ENCODE results near the gene NXPH4. TPM values are rescaled to one million over a fixed set of nuclear protein-coding genes. Genes with fewer than 3 reads are reported as not detected.

The NXPH4 gene
- total RNA-seq, 1 donor from 2014 or later: not detected

DNA sequence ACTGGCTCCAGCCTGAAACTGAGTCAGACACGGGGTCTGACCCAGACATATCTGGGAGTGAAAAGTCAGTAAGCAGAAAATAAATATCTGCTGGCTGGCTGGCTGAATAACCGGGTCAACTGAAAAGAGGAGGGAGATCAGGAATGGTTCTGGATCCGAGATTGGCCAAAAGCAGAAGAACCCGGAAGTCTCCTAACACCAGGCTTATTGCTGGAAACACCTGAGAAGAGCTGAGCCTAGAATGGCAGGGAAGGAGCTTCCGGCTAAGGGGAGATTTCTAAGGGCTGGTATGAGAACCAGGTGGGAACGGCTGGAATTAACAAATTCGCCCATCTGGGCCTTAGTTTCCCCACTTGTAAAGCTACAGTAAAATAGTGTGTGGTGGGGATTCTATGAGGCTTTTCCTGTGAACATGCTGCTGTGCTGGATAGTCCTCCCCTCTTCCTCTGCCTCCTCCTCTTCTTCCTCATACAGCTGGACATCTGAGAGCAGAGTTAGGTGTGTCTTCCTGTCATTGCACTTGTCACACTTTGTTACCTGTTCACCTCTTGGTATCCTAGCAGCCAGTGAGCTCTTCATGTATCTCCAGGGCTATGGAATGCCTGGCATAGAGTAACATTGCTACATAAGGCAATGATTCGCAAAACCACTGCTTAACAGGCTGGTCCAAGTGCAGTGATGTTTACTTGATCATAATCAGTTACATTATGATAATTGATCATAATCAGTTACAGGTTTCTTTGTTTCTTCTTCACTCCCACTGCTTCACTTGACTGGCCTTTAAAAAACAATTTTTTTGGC, 10.9 kb downstream of the NXPH4 start:
- TF ChIP-seq, protein P1, sequence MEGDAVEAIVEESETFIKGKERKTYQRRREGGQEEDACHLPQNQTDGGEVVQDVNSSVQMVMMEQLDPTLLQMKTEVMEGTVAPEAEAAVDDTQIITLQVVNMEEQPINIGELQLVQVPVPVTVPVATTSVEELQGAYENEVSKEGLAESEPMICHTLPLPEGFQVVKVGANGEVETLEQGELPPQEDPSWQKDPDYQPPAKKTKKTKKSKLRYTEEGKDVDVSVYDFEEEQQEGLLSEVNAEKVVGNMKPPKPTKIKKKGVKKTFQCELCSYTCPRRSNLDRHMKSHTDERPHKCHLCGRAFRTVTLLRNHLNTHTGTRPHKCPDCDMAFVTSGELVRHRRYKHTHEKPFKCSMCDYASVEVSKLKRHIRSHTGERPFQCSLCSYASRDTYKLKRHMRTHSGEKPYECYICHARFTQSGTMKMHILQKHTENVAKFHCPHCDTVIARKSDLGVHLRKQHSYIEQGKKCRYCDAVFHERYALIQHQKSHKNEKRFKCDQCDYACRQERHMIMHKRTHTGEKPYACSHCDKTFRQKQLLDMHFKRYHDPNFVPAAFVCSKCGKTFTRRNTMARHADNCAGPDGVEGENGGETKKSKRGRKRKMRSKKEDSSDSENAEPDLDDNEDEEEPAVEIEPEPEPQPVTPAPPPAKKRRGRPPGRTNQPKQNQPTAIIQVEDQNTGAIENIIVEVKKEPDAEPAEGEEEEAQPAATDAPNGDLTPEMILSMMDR (IDR thresholded peaks at IDR 0.05): no peak
- H3K27me3 ChIP-seq: peaks cover 46% of the 10 kb centered on the region
- peaks cover 33% of the 10 kb centered on the region for H3K4me1 ChIP-seq
- H3K4me3 ChIP-seq: no peak overlapping the region
- H3K36me3 ChIP-seq: peaks cover 13% of the 10 kb centered on the region
- intact Hi-C loops (cut with DNase I): no loop called here
- H3K9me3 ChIP-seq: no peaks in the 10 kb centered on the region
- H3K27ac ChIP-seq: no peak overlapping the region
- no peak for ATAC-seq
- no peak for DNase-seq

DNA sequence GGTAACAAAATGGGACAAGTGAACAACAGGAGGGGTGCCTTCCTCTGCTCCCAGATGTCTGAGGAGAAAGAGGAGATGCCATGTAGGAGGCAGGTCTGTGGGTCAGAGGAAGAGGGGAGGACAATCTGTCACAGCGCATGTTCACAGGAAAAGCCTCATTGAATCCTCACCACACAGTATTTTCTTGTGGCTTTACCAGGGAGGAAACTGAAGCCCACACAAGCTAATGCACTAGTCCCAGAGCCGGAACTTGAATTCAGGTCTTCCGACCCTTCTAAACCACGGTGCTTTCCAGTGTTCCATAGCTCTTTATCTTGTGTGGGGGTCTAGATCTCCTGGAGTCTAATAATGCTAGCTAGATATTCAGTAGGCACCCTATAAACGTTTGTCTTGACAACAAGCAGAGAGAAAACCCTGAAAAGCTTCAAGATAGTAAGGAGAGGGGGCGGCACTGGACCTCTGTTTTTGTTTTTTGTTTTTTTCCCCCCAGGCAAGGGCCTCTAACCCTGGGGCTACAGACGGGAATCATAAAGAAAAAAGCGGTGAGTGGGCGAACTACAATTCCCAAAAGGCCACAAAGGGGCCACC, 12.5 kb downstream of the NXPH4 start:
- TF ChIP-seq, protein P1 (IDR thresholded peaks at IDR 0.05): no peak
- Histone ChIP-seq H3K9me3 (no peaks in the 10 kb centered on the region), H3K4me3 (peak overlapping the region; percentile 81), H3K4me1 (peaks cover 33% of the 10 kb centered on the region), H3K27me3 (peaks cover 30% of the 10 kb centered on the region), H3K27ac (peak overlapping the region; percentile 82), H3K36me3 (peaks cover 29% of the 10 kb centered on the region)
- ATAC-seq: no peak
- intact Hi-C loops (cut with DNase I): no loop called here
- DNase-seq: no peak

DNA sequence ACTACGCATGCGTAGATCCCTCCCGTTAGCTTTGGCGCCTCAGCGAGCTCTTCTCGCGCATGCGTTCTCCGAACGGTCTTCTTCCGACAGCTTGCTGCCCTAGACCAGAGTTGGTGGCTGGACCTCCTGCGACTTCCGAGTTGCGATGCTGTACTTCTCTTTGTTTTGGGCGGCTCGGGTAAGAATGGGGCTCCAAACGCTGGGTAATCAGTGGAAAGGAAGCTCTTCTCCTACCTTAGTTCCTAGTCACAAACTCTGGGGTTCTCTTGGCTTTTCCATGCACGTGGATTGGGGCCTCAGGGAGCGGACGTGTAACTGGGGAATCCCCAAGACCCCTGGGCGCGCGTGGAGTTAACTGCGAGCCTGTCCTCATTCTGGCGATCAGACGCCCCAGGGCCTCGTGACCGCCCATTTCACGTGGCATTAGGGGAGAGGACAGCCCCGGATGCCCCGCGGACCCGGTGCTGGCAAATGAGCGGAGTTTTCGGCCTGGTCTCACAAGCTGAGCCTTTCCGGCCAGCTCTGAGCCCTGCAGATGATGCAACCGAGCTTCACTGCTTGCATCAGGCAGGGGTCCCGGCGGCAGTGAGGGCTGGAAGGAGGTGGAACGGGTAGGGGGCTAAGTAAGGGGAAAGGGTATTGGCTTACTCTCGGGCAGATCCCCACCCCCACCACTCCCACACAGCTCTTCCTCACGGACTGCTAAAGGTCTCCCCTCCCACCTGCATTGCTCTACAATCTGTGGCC, 13.2 kb downstream of the NXPH4 start, which contains the start of gene SHMT2:
Gene SHMT2 (plus strand): TSS at position 78 of the 747 bp plus-strand sequence. CDS start 68 bp downstream, at position 146.
- H3K4me1 ChIP-seq: peaks cover 33% of the 10 kb centered on the region
- ATAC-seq (peak; percentile 74), DNase-seq (peak; percentile 96)
- no peaks in the 10 kb centered on the region for H3K9me3 ChIP-seq
- intact Hi-C loops (cut with DNase I): no loop called here
- peaks cover 35% of the 10 kb centered on the region for H3K36me3 ChIP-seq
- H3K27ac ChIP-seq: peak within 1 kb of the TSS; percentile 82
- TF ChIP-seq, protein P1 (IDR thresholded peaks at IDR 0.05): no peak
- peaks cover 23% of the 10 kb centered on the region for H3K27me3 ChIP-seq
- H3K4me3 ChIP-seq: peak within 1 kb of the TSS; percentile 81

DNA sequence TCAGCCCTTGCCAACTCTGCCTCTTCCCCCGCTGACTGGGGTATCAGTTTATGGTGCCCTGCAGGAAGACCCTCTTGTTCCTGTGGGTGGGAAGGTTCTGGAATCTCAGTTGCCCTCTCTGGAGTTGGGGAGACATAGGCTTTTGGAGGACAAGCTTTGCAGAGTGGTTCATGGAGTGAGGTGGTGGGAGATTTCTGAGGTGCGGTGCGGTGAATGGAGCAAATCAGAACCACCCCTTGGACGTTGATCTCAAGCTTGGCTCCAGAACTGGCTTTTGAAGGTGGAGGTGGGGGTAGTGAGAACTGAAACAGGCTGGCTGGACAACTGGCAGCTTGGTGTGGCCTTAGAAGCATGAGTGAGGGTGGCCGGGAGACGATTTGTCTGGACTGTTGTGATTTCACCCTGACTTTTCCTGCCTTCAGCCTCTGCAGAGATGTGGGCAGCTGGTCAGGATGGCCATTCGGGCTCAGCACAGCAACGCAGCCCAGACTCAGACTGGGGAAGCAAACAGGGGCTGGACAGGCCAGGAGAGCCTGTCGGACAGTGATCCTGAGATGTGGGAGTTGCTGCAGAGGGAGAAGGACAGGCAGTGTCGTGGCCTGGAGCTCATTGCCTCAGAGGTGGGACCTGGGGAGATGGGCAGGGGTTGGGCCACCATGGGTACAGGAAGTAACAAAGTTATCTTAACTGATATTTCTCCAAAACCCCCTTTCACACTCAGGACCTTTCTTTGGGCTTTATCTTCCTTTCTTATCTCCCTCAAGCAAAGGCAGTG, 14.0 kb downstream of the NXPH4 start:
- TF ChIP-seq, protein P1 (IDR thresholded peaks at IDR 0.05): no peak
- H3K27me3 ChIP-seq: peaks cover 16% of the 10 kb centered on the region
- H3K4me3 ChIP-seq: peak overlapping the region; percentile 81
- peaks cover 28% of the 10 kb centered on the region for H3K4me1 ChIP-seq
- intact Hi-C loops (cut with DNase I): no loop called here
- ATAC-seq (no peak), DNase-seq (no peak)
- H3K9me3 ChIP-seq: no peaks in the 10 kb centered on the region
- peak overlapping the region; percentile 82 for H3K27ac ChIP-seq
- H3K36me3 ChIP-seq: peaks cover 35% of the 10 kb centered on the region
